Measurements from ENCODE around the gene SLC2A6.

Gene SLC2A6

DNA sequence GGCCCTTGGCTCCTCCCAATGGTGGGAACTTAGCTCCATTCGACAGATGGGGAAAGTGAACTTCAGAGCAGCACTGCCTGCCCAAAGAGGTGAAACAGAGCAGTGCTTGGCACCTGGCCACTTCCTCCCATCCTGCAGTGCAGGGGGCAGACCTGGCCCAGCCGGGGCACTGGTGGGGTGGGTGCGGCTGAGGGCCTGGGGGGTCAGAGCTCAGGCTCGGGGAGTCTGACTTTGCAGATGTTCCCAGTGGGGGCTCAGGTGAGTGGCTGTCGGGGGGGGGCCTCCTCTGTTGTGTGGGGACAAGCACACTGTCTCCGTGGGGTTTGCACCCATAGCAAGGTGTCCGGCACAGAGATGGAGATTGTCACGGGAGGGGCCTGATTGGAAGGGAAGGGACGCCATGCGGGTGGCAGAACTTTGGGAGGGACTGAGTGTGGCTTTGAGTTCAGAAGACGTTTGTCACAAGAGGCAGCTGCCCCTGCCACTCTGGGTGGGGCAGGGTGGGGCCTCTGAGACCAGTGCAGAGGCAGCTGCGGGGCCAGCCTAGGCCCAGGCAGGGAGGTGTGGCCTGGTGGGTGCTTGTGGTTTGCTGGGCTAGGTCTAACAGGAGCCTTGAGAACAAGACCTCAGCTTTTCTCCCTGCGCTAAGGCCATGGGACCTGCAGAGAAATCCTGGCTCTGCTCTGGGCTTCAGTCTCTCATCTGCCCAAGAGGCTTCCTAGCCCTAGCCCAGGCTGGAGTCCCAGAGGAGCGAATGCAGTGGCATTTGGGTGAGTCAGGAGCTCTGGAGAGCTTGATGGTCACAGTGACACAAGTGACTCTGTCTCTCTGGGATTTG, 43.4 kb upstream of the SLC2A6 start:
- TF ChIP-seq Cebpa-rat (IDR thresholded peaks at IDR 0.05), result no peak
- H3K27me3 ChIP-seq, result no peaks in the 10 kb centered on the region
- H3K4me3 ChIP-seq, result no peak overlapping the region

GRCh38 chr9:133521122-133522072, 42.5 kb upstream of the SLC2A6 start:
- Histone ChIP-seq H3K36me3 (no peaks in the 10 kb centered on the region), H3K4me3 (no peak overlapping the region), H3K4me1 (peaks cover 32% of the 10 kb centered on the region), H4K20me1 (no peaks in the 10 kb centered on the region), H3K9me3 (no peaks in the 10 kb centered on the region), H3K27me3 (no peaks in the 10 kb centered on the region), H3K27ac (no peak overlapping the region), H3K4me2 (peak overlapping the region; percentile 57), H3K9ac (no peak overlapping the region)
- TF ChIP-seq Cebpa-rat (IDR thresholded peaks at IDR 0.05), result no peak

More for the DNA sequence above, 43.4 kb upstream of the SLC2A6 start:
- H3K4me2 ChIP-seq, result peak overlapping the region; percentile 57
- H3K27ac ChIP-seq, result no peak overlapping the region
- H3K9ac ChIP-seq, result 0 out of 2 replicates have a peak overlapping the region, but pooled peaks have one; percentile 24
- H3K9me3 ChIP-seq, result no peaks in the 10 kb centered on the region
- no peaks in the 10 kb centered on the region for H3K36me3 ChIP-seq
- H4K20me1 ChIP-seq, result no peaks in the 10 kb centered on the region
- peaks cover 41% of the 10 kb centered on the region for H3K4me1 ChIP-seq

DNA sequence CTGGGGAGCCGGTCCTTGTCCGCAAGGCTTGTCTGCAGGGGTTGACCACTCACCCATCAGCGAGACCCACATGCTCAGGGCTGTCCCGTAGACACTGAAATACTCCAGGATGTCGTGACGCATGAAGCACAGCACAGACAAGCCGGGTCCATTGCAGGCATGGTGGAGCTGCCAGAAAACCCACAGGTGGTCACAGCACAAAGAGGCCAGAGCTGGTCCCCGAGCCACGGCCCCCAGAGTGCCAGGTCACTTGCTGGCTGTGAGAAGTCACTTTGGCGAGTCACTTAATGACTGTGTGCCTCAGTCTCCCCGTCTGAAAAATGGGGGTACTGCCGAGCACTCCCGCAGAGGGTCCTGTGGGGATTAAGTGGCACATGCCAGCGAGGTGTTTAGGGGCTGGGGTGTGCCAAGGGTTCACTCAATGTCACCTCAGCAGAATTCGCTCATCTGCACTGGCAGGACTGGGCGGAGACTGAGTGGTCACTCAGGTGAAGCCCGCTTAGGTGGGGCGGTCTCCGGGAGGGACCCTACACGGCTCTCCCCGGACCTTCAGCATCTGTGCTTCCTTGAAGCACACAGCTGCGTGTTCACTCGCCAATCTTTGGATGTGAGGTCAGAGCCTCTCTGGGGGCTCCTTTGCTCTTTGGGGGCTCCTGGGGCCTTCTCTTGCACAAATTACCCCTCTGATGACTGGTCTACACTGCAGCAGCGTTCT, 41.4 kb upstream of the SLC2A6 start:
- Histone ChIP-seq H4K20me1 (no peaks in the 10 kb centered on the region), H3K27ac (no peak overlapping the region), H3K4me2 (no peak overlapping the region), H3K36me3 (no peaks in the 10 kb centered on the region), H3K9me3 (no peaks in the 10 kb centered on the region), H3K27me3 (no peaks in the 10 kb centered on the region), H3K4me1 (peaks cover 24% of the 10 kb centered on the region), H3K4me3 (no peak overlapping the region), H3K9ac (no peak overlapping the region)
- no peak for TF ChIP-seq Cebpa-rat (IDR thresholded peaks at IDR 0.05)

DNA sequence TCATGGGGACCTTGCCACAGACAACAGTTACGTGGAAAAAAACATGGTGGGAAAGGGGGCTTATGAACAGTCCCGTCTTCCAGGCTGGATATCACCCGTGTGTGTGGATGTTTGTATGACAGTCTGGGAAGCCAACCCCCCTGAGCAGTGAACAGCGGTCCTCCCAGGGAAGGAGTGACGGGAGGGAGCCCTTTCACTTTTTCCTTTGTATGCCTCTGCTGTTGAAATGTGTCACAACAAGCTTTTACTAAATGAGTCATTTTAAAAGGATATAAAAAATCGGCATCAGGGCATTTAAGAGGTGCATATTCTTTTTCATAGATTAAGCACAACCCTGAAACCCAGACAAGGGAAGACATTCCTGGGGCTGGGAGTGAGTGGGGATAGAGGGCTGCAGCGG, 40.8 kb upstream of the SLC2A6 start:
- no peak for TF ChIP-seq Cebpa-rat (IDR thresholded peaks at IDR 0.05)
- Histone ChIP-seq H3K9me3 (no peaks in the 10 kb centered on the region), H3K4me1 (peaks cover 27% of the 10 kb centered on the region), H3K27ac (no peak overlapping the region), H3K4me2 (no peak overlapping the region), H3K9ac (no peak overlapping the region), H4K20me1 (no peaks in the 10 kb centered on the region), H3K27me3 (no peaks in the 10 kb centered on the region), H3K4me3 (no peak overlapping the region), H3K36me3 (no peaks in the 10 kb centered on the region)

DNA sequence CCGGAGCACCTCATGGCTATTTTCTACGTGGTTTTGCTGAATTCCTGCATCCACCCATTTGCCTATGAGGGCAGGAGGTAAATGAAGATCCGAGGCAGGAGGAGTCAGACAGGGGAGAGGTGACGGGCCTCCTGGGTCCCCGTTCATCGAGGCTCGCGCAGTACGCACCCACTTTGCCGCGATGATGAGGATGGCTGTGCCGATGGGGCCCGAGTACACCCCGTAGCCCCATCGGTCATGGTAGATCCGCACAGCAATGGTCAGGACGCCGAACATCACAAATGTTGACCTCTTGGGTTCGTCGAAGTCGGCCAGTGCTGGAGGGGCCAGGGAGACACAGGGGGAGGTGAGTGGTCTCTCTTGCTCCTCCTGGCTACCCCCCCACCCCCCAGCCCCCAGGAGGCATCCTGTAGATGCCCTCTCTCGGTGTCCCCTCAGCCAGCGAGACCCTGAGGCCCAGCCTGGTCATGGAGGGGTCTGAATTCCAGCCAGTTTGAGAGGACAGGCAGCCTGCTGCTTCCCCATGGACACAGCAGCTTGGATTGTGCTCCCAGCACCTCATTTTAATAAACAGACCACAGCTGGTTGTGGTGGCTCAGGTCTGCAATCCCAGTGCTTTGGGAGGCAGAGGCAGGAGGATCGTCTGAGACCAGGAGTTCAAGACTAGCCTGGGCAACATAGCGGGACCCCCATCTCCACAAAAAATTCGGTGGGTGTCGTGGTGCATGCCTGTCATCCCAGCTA, 40.0 kb upstream of the SLC2A6 start:
- Histone ChIP-seq H3K36me3 (no peaks in the 10 kb centered on the region), H3K27ac (no peak overlapping the region), H3K4me1 (peaks cover 31% of the 10 kb centered on the region), H3K4me3 (no peak overlapping the region), H3K9me3 (no peaks in the 10 kb centered on the region), H4K20me1 (no peaks in the 10 kb centered on the region), H3K4me2 (no peak overlapping the region), H3K27me3 (no peaks in the 10 kb centered on the region), H3K9ac (no peak overlapping the region)
- TF ChIP-seq Cebpa-rat (IDR thresholded peaks at IDR 0.05), result no peak

GRCh38 chr9:133518200-133518599, 39.3 kb upstream of the SLC2A6 start:
- H3K4me1 ChIP-seq, result peaks cover 31% of the 10 kb centered on the region
- no peak for TF ChIP-seq Cebpa-rat (IDR thresholded peaks at IDR 0.05)
- no peaks in the 10 kb centered on the region for H3K36me3 ChIP-seq
- H3K4me3 ChIP-seq, result no peak overlapping the region
- no peak overlapping the region for H3K27ac ChIP-seq
- H3K9me3 ChIP-seq, result no peaks in the 10 kb centered on the region
- no peaks in the 10 kb centered on the region for H4K20me1 ChIP-seq
- no peak overlapping the region for H3K9ac ChIP-seq
- no peak overlapping the region for H3K4me2 ChIP-seq
- H3K27me3 ChIP-seq, result no peaks in the 10 kb centered on the region

GRCh38 chr9:133517711-133518110, 38.8 kb upstream of the SLC2A6 start:
- peaks cover 26% of the 10 kb centered on the region for H3K4me1 ChIP-seq
- no peak overlapping the region for H3K4me2 ChIP-seq
- H3K36me3 ChIP-seq, result no peaks in the 10 kb centered on the region
- no peak overlapping the region for H3K27ac ChIP-seq
- H3K9ac ChIP-seq, result no peak overlapping the region
- no peak for TF ChIP-seq Cebpa-rat (IDR thresholded peaks at IDR 0.05)
- no peaks in the 10 kb centered on the region for H3K9me3 ChIP-seq
- no peaks in the 10 kb centered on the region for H4K20me1 ChIP-seq
- no peaks in the 10 kb centered on the region for H3K27me3 ChIP-seq
- no peak overlapping the region for H3K4me3 ChIP-seq

DNA sequence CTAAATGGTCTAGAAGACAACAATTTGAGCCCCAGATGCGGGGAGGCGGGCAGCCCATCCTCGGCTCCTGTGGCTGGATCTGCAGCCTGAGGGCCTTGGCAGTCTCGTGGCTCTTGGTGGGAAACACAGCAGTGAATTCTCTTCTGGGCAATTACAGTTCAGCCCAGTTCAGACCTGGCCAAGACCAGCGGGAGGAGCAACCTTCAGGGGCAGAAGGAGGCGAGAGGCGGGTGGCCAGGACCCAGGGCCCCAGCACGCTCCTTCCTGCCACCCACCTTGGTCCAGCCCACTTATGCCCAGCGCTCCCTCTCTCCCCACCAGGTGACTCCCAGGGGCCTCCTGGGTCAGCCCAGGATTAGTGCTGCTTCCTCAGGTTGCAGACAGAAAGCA, 38.1 kb upstream of the SLC2A6 start:
- no peaks in the 10 kb centered on the region for H3K36me3 ChIP-seq
- H3K27ac ChIP-seq, result no peak overlapping the region
- H4K20me1 ChIP-seq, result no peaks in the 10 kb centered on the region

More for the DNA sequence above, 38.1 kb upstream of the SLC2A6 start:
- H3K4me2 ChIP-seq, result no peak overlapping the region
- H3K4me3 ChIP-seq, result no peak overlapping the region
- no peak overlapping the region for H3K9ac ChIP-seq
- H3K4me1 ChIP-seq, result peaks cover 19% of the 10 kb centered on the region
- no peaks in the 10 kb centered on the region for H3K27me3 ChIP-seq
- no peaks in the 10 kb centered on the region for H3K9me3 ChIP-seq
- TF ChIP-seq Cebpa-rat (IDR thresholded peaks at IDR 0.05), result no peak
